SU-DHL-6 (cell line): ENCODE measurements around the gene PNMA8B.

ENCODE experiments used
- EZH2phosphoT487 ChIP-seq: fragments of 200-600 bp; sonication (generic), shearing (Covaris generic); conservative IDR thresholded peaks from 2 replicates; pipeline ENCODE4 v1.6.1; 2018; ENCODE audit warnings: mild to moderate bottlenecking, antibody characterized with exemption, low read length, moderate library complexity, mixed read lengths
- TF ChIP-seq, protein P1 (sequence below): fragments of 200-600 bp; sonication (generic); IDR thresholded peaks from one replicate; pipeline ENCODE4 v1.5.1; 2017; ENCODE audit warnings: antibody characterized with exemption, mild to moderate bottlenecking, low read length, moderate library complexity; ENCODE audit not compliant: insufficient read depth, poor library complexity, severe bottlenecking

DNA sequence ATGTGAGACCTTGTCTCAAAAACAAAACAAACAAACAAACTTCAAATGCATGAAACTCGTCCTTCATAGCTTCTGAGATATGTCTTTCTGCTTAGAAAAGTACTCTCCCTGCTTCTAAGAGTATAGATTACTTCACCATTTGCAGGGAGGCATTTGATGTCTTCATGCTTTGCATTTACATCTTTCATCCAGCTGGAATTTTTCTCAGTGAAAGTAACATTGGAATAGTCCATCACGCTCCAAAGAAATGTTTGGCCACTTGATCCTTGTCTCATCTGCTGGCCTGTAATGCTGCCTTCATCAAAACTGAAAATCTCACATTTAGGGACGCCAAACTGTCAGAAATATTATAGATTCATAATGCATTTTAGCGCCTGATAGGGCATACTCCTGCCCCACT, 43.5 kb downstream of the PNMA8B start:
- TF ChIP-seq, protein P1, sequence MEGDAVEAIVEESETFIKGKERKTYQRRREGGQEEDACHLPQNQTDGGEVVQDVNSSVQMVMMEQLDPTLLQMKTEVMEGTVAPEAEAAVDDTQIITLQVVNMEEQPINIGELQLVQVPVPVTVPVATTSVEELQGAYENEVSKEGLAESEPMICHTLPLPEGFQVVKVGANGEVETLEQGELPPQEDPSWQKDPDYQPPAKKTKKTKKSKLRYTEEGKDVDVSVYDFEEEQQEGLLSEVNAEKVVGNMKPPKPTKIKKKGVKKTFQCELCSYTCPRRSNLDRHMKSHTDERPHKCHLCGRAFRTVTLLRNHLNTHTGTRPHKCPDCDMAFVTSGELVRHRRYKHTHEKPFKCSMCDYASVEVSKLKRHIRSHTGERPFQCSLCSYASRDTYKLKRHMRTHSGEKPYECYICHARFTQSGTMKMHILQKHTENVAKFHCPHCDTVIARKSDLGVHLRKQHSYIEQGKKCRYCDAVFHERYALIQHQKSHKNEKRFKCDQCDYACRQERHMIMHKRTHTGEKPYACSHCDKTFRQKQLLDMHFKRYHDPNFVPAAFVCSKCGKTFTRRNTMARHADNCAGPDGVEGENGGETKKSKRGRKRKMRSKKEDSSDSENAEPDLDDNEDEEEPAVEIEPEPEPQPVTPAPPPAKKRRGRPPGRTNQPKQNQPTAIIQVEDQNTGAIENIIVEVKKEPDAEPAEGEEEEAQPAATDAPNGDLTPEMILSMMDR, result no peak
- no peak for TF ChIP-seq EZH2phosphoT487
